ENCODE data around the gene PODXL.
A peak's percentile ranks its signal among the peaks of the same experiment; 100 is the strongest.

Gene PODXL

GRCh38 chr7:131489881-131490280 is 66.5 kb downstream of the PODXL start:
- no peak overlapping the region for H3K4me3 ChIP-seq (ENCODE audit: low read depth, low read length)
- no peak for TF ChIP-seq CTCF (IDR thresholded peaks at IDR 0.05; ENCODE audit: insufficient read depth, low read depth, low read length, missing control alignments)
- no peak for DNase-seq (ENCODE audit: low read depth)

- no peak overlapping the region for H3K4me3 ChIP-seq (ENCODE audit: low read depth, low read length)
- DNase-seq (ENCODE audit: low read depth), result no peak
- TF ChIP-seq CTCF (IDR thresholded peaks at IDR 0.05; ENCODE audit: insufficient read depth, low read depth, low read length, missing control alignments), result no peak
These were observed 67.2 kb downstream of the PODXL start for GRCh38 chr7:131489196-131489595.

GRCh38 chr7:131488361-131488760 is 68.1 kb downstream of the PODXL start:
- no peak overlapping the region for H3K4me3 ChIP-seq (ENCODE audit: low read depth, low read length)
- no peak for DNase-seq (ENCODE audit: low read depth)
- no peak for TF ChIP-seq CTCF (IDR thresholded peaks at IDR 0.05; ENCODE audit: insufficient read depth, low read depth, low read length, missing control alignments)

GRCh38 chr7:131487217-131487616 is 69.2 kb downstream of the PODXL start:
- H3K4me3 ChIP-seq (ENCODE audit: low read depth, low read length), result no peak overlapping the region
- DNase-seq (ENCODE audit: low read depth), result no peak
- no peak for TF ChIP-seq CTCF (IDR thresholded peaks at IDR 0.05; ENCODE audit: insufficient read depth, low read depth, low read length, missing control alignments)

- DNase-seq (ENCODE audit: low read depth), result no peak
- no peak overlapping the region for H3K4me3 ChIP-seq (ENCODE audit: low read depth, low read length)
- no peak for TF ChIP-seq CTCF (IDR thresholded peaks at IDR 0.05; ENCODE audit: insufficient read depth, low read depth, low read length, missing control alignments)
These were observed 70.1 kb downstream of the PODXL start for GRCh38 chr7:131486346-131486745.

- DNase-seq (ENCODE audit: low read depth), result peak; percentile 48
- no peak for TF ChIP-seq CTCF (IDR thresholded peaks at IDR 0.05; ENCODE audit: insufficient read depth, low read depth, low read length, missing control alignments)
- no peak overlapping the region for H3K4me3 ChIP-seq (ENCODE audit: low read depth, low read length)
These were observed 72.8 kb downstream of the PODXL start for GRCh38 chr7:131483586-131483985.

- no peak for TF ChIP-seq CTCF (IDR thresholded peaks at IDR 0.05; ENCODE audit: insufficient read depth, low read depth, low read length, missing control alignments)
These were observed 73.6 kb downstream of the PODXL start for GRCh38 chr7:131482800-131483199.

More at GRCh38 chr7:131482800-131483199, 73.6 kb downstream of the PODXL start:
- DNase-seq (ENCODE audit: low read depth), result peak; percentile 32
- no peak overlapping the region for H3K4me3 ChIP-seq (ENCODE audit: low read depth, low read length)

All from GM12865 (cell line).